K562 (cell line): ENCODE data around the gene S100P. TPM values are rescaled to one million over a fixed set of nuclear protein-coding genes. Genes with fewer than 3 reads are reported as not detected.
A peak's percentile ranks its signal among the peaks of the same experiment; 100 is the strongest.

Source experiments
- ATAC-seq: fragments of 200-7000 bp; cut with Tn5 transposase; 3 replicates; pipeline ENCODE4 v1.9.1; 2020; ENCODE audit warnings: moderate library complexity
- BruUV-seq: library from RNA; stranded (reverse); fragments of 400-500 nt; replicated peaks from 2 replicates; lab custom pipeline; 2021; lab: Mats Ljungman, UMichigan
- CTCF ChIA-PET: fragments of 300-600 bp; formaldehyde crosslinking; extraction: SDS; loops from one replicate; lab custom pipeline; 2021; ENCODE audit warnings: low intra/inter-chr PET ratio; lab: Yijun Ruan, JAX
- POLR2A ChIA-PET: fragments of 300-600, 350-650 bp; sonication (Branson Sonifier 250); formaldehyde crosslinking; extraction: SDS; loops from one replicate; lab custom pipeline; 2021; ENCODE audit warnings: antibody characterized with exemption, inconsistent platforms; lab: Yijun Ruan, JAX
- DNase-seq, 4 experiments: peaks; one replicate each; pipeline versions ENCODE4 v3.0.0 to v3.0.0-alpha.2; 2011 to 2018; ENCODE audit warnings: low spot score in 3 of 4, mixed read lengths in 3 of 4; ENCODE audit errors: extremely low read depth in 1 of 4
- FAIRE-seq: peaks from 2 replicates; lab custom pipeline; 2011; peaks lifted over from hg19 to GRCh38; lab: Jason Lieb, UNC
- H2AFZ ChIP-seq: 2 replicates; pipeline ENCODE4 v1.6.0; 2011; ENCODE audit warnings: low read depth, low read length, control low read depth, inconsistent platforms
- H3K27ac ChIP-seq: fragments of 200-600 bp; 3 replicates; pipeline ENCODE4 v1.8.0; 2011; ENCODE audit warnings: low read depth, mild to moderate bottlenecking, control low read depth, inconsistent platforms, low read length, moderate library complexity, mixed read lengths; ENCODE audit errors: extremely low read depth
- H3K27me3 ChIP-seq, 2 experiments: fragments of 300-600 bp in 1 of 2; 2 replicates in 1 of 2; 3 replicates in 1 of 2; pipeline versions ENCODE4 v1.6.0 to v1.8.0; 2011; ENCODE audit warnings: inconsistent platforms in 2 of 2, low read length in 2 of 2, mild to moderate bottlenecking in 1 of 2, mixed read lengths in 1 of 2, moderate library complexity in 1 of 2; ENCODE audit not compliant: control insufficient read depth in 2 of 2, insufficient read depth in 2 of 2
- H3K36me3 ChIP-seq: fragments of 300-600 bp; 3 replicates; pipeline ENCODE4 v1.8.0; 2011; ENCODE audit warnings: mild to moderate bottlenecking, low read length, inconsistent platforms; ENCODE audit not compliant: control insufficient read depth, insufficient read depth
- H3K4me1 ChIP-seq, 2 experiments: fragments of 200-600 bp in 1 of 2; replicated peaks in 1 of 2; 2 replicates in 1 of 2; 3 replicates in 1 of 2; pipeline versions ENCODE4 v1.5.1 to v1.8.0; 2011; ENCODE audit warnings: inconsistent platforms in 2 of 2, low read length in 2 of 2, mild to moderate bottlenecking in 1 of 2, mixed read lengths in 1 of 2, moderate library complexity in 1 of 2; ENCODE audit not compliant: control insufficient read depth in 2 of 2, insufficient read depth in 2 of 2
- H3K4me2 ChIP-seq: 2 replicates; pipeline ENCODE4 v1.6.1; 2011; ENCODE audit warnings: low read length, control low read depth, inconsistent platforms, mixed read lengths; ENCODE audit not compliant: insufficient read depth
- H3K4me3 ChIP-seq: fragments of 200-600 bp; sonication (generic), shearing (Covaris generic); 2 replicates; pipeline ENCODE4 v1.5.1; 2016; ENCODE audit warnings: control low read depth, inconsistent platforms
- H3K79me2 ChIP-seq: fragments of 200-600 bp; 3 replicates; pipeline ENCODE4 v1.8.0; 2011; ENCODE audit warnings: low read length, inconsistent platforms; ENCODE audit not compliant: control insufficient read depth, insufficient read depth
- H3K9ac ChIP-seq, 2 experiments: 2 replicates each; pipeline versions ENCODE4 v1.6.0 to v1.6.1; 2011; ENCODE audit warnings: low read depth in 2 of 2, low read length in 2 of 2, control low read depth in 1 of 2, inconsistent platforms in 1 of 2, mild to moderate bottlenecking in 1 of 2, mixed read lengths in 1 of 2; ENCODE audit not compliant: insufficient read depth in 1 of 2
- H3K9me1 ChIP-seq: one replicate; pipeline ENCODE4 v1.6.0; 2011; ENCODE audit warnings: inconsistent platforms, mild to moderate bottlenecking, low read length, moderate library complexity; ENCODE audit not compliant: control insufficient read depth, insufficient read depth
- H3K9me3 ChIP-seq: replicated peaks from 2 replicates; pipeline ENCODE4 v1.5.1; 2011; ENCODE audit warnings: low read depth, low read length, inconsistent platforms; ENCODE audit not compliant: control insufficient read depth, insufficient read depth
- H4K20me1 ChIP-seq: replicated peaks from 2 replicates; pipeline ENCODE4 v1.6.1; 2011; ENCODE audit warnings: low read length, inconsistent platforms, mixed read lengths; ENCODE audit not compliant: control insufficient read depth, insufficient read depth
- KDM1A ChIP-seq, 2 experiments: fragments of 450-650 bp; IDR thresholded peaks; 2 replicates each; pipeline ENCODE4 v1.6.1; 2016; ENCODE audit warnings: mild to moderate bottlenecking in 2 of 2
- MAZ ChIP-seq, 2 experiments: fragments of 450-650 bp in 1 of 2; sonication (generic) in 1 of 2; formaldehyde crosslinking; IDR thresholded peaks in 1 of 2; conservative IDR thresholded peaks in 1 of 2; 2 replicates each; pipeline versions ENCODE4 v1.4.0 to v1.5.0; 2020; ENCODE audit warnings: mild to moderate bottlenecking in 1 of 2, missing genetic modification reagents in 1 of 2
- NBN ChIP-seq: fragments of 450-650 bp; IDR thresholded peaks from 2 replicates; pipeline ENCODE4 v1.6.1; 2016; ENCODE audit warnings: low read depth, mild to moderate bottlenecking
- POLR2G ChIP-seq: fragments of 200-400 bp; formaldehyde crosslinking; IDR thresholded peaks from 2 replicates; pipeline ENCODE4 v1.6.1; 2017; ENCODE audit warnings: low read depth, mild to moderate bottlenecking, antibody characterized with exemption, low read length, moderate library complexity
- PTTG1 ChIP-seq: fragments of 450-650 bp; IDR thresholded peaks from 2 replicates; pipeline ENCODE4 v1.6.1; 2016; ENCODE audit warnings: low read depth, mild to moderate bottlenecking, missing genetic modification characterization, missing compliant biosample characterization
- RBFOX2 ChIP-seq: fragments of 200-400 bp; formaldehyde crosslinking; IDR thresholded peaks from 2 replicates; pipeline ENCODE4 v1.6.1; 2017; ENCODE audit warnings: low read depth, mild to moderate bottlenecking, low read length, moderate library complexity
- WGBS: fragments of 100-300 bp; shearing (Covaris generic); methylation state at CpG from one replicate; pipeline ENCODE4 v1.1.6; 2016; ENCODE audit warnings: low coverage, mixed read lengths; ENCODE audit not compliant: insufficient coverage; ENCODE audit errors: missing lambda C conversion rate; 5-methylcytosine and 5-hydroxymethylcytosine counted together
- in situ Hi-C: fragments of 300-500 bp; cut with MboI; formaldehyde crosslinking; loops from 4 replicates; pipeline ENCODE4 v1.15.0; 2018; ENCODE audit warnings: inconsistent platforms, mixed read lengths
- intact Hi-C: fragments of 100-400 bp; cut with micrococcal nuclease; formaldehyde crosslinking; loops from 2 replicates; pipeline ENCODE4 v1.14.2; 2022
- polyA plus RNA-seq, 8 experiments: library from polyadenylated mRNA; depleted of rRNA in 4 of 8; stranded (reverse) in 5 of 8; unstranded in 3 of 8; fragments of >200 nt; fragmentation: Nextera tagmentation in 2 of 8; fragmentation: Illumina TruSeq in 1 of 8; extraction: Ambion mirVana in 2 of 8; extraction: Trizol in 1 of 8; gene quantifications; 2 replicates each; pipeline versions ENCODE4 v1.2.1 to v1.2.3, GENCODE V29; 2011 to 2014; ENCODE audit warnings: inconsistent platforms in 1 of 8, missing spikeins in 1 of 8
- total RNA-seq, 7 experiments: library from RNA; depleted of rRNA in 6 of 7; stranded (reverse); fragments of >200 nt in 6 of 7; fragmentation: Illumina TruSeq in 2 of 7; extraction: Trizol in 2 of 7; gene quantifications; 2 replicates each; pipeline versions ENCODE4 v1.2.1 to v1.2.3, GENCODE V29; 2011 to 2021; ENCODE audit warnings: low replicate concordance in 1 of 7
- TF ChIP-seq, protein P1 (sequence below): fragments of 450-650 bp; formaldehyde crosslinking; IDR thresholded peaks from 2 replicates; pipeline ENCODE4 v1.4.0; 2020; ENCODE audit warnings: mild to moderate bottlenecking, moderate library complexity
- TF ChIP-seq, protein P2 (sequence below): fragments of 250-450 bp; sonication (Bioruptor Pico); IDR thresholded peaks from 2 replicates; pipeline ENCODE4 v1.4.0; 2020; ENCODE audit warnings: mild to moderate bottlenecking, moderate library complexity
- TF ChIP-seq, protein P3 (sequence below), 3 experiments: fragments of 200-800 bp in 1 of 3; sonication (Bioruptor generic) in 1 of 3; sonication (generic) in 1 of 3; formaldehyde crosslinking in 1 of 3; IDR thresholded peaks; 2 replicates each; pipeline versions ENCODE4 v1.6.1 to v1.8.0; 2016 to 2022; ENCODE audit warnings: mild to moderate bottlenecking in 2 of 3, missing compliant biosample characterization in 2 of 3, missing genetic modification characterization in 2 of 3, missing genetic modification reagents in 1 of 3

The S100P gene
- total and polyA plus RNA-seq, 9 of the 15 experiments (the other 6 are each of a cell fraction or from before 2014, with no cell fraction given) = 4.1 to 23.8 (median 7.5) TPM

DNA sequence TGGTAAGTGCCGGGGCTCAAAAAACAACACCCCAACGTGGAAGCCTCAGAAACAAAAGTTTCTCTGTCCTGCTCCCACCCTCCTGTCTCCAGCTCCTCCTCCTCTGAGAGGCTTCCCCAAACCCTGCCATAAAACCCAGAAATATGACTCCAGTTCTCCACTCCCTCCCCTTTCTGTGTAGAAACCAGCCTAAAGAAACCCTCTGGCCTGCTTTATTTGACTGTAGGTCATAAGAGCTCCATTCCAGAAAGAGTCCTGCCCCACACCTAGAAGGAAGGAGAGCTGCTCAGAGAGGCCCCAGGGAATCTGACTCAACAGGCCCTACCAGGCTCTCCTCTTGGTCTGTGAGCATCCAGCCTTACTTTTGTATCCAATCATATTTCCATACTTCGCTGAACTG, 872 bp upstream of the S100P start (continued):
- TF ChIP-seq NBN = no peak

DNA sequence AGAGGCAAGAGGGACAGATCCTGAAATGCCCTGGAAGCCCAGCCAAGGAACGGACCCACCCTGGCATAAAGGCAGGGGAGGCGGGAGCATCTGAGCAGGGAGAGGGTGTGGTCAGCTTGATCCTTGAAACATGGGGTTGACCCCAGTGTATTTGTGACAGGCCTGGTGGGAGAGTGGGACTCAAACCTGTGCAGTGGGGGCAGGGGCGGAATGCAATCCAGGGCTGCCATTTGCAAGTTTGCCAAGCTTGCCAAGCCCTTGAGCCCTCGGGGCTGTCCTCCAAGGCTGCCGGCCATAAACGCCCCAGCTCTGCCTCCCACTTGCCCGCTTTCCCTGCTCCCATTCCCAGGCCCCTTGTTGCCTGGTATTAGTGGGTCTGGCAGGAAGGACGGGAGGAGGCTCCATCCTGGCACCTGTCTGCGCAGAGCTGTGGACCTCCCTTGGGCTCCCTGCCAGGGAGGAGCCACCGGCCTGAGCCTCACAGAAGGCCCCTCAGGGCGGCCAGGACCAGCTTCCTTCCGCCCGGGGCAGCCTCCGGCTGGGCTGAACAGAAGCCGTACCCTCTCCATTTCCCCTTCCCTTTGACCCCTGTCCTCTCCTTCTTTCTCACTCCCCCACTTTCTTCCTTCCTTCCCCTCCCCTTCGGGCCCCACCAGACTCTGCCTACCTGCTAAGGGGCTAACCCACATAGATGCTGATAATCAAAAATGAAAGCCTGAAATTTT, 661 bp downstream of the S100P start:
- Histone ChIP-seq H3K4me1 (peaks cover 52 to 54% of the 10 kb centered on the region in 2 experiments), H3K9me3 (no peaks in the 10 kb centered on the region)
- 78% methylated on average over 14 of the region's 16 CpGs for WGBS

More for the DNA sequence above, 661 bp downstream of the S100P start:
- ChIA-PET POLR2A (interaction anchor here (0.6 to 5.8 kb wide), 10 partner anchors 9 to 348 kb away, joined by 3 to 38 read pairs (median 3); partner anchors contain the start of gene MRFAP1L1), CTCF (no interaction called here)
- no peak overlapping the region; the same call in 1 of the 2 replicates for H2AFZ ChIP-seq
- no peaks in the 10 kb centered on the region for H3K36me3 ChIP-seq
- no peaks in the 10 kb centered on the region for H3K79me2 ChIP-seq
- intact Hi-C loops = no loop called here
- BruUV-seq = no TSS peak
- no peaks in the 10 kb centered on the region for H3K27me3 ChIP-seq
- ATAC-seq (0 out of 3 replicates have a peak, but pooled peaks have one; percentile 1), FAIRE-seq (no peak), DNase-seq (no peak)
- peak overlapping the region in 1 of 2 experiments; percentile 59; a peak in 3 of 4 replicates for H3K9ac ChIP-seq
- peak overlapping the region; percentile 45; the same call in 2 of the 3 replicates for H3K27ac ChIP-seq
- H3K9me1 ChIP-seq = no peaks in the 10 kb centered on the region
- in situ Hi-C loops = no loop called here
- peak overlapping the region; percentile 61 for H3K4me2 ChIP-seq
- no peaks in the 10 kb centered on the region for H4K20me1 ChIP-seq
- H3K4me3 ChIP-seq = peak overlapping the region; percentile 30; the same call in 1 of the 2 replicates
- no peak for TF ChIP-seq PTTG1 (tag)
- TF ChIP-seq POLR2G = peak; percentile 40; the same call in 1 of the 2 replicates
- TF ChIP-seq KDM1A (IDR thresholded peaks at IDR 0.05) = no peak
- TF ChIP-seq, protein P1, sequence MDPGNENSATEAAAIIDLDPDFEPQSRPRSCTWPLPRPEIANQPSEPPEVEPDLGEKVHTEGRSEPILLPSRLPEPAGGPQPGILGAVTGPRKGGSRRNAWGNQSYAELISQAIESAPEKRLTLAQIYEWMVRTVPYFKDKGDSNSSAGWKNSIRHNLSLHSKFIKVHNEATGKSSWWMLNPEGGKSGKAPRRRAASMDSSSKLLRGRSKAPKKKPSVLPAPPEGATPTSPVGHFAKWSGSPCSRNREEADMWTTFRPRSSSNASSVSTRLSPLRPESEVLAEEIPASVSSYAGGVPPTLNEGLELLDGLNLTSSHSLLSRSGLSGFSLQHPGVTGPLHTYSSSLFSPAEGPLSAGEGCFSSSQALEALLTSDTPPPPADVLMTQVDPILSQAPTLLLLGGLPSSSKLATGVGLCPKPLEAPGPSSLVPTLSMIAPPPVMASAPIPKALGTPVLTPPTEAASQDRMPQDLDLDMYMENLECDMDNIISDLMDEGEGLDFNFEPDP = 0 out of 2 replicates have a peak, but pooled peaks have one; percentile 8
- peak in 1 of 2 experiments; percentile 19; a peak in 1 of 4 replicates for TF ChIP-seq MAZ (CRISPR knock-in tag; conservative IDR thresholded peaks at IDR 0.05 in 1 of 2, IDR thresholded peaks at IDR 0.05 in 1 of 2)
- TF ChIP-seq, protein P2, sequence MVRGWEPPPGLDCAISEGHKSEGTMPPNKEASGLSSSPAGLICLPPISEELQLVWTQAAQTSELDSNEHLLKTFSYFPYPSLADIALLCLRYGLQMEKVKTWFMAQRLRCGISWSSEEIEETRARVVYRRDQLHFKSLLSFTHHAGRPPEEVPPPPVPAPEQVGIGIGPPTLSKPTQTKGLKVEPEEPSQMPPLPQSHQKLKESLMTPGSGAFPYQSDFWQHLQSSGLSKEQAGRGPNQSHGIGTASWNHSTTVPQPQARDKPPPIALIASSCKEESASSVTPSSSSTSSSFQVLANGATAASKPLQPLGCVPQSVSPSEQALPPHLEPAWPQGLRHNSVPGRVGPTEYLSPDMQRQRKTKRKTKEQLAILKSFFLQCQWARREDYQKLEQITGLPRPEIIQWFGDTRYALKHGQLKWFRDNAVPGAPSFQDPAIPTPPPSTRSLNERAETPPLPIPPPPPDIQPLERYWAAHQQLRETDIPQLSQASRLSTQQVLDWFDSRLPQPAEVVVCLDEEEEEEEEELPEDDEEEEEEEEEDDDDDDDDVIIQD = no peak
- peak; percentile 66 for TF ChIP-seq RBFOX2
- TF ChIP-seq, protein P3, sequence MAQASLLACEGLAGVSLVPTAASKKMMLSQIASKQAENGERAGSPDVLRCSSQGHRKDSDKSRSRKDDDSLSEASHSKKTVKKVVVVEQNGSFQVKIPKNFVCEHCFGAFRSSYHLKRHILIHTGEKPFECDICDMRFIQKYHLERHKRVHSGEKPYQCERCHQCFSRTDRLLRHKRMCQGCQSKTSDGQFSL (CRISPR knock-in tag; IDR thresholded peaks at IDR 0.05) = no peak
- TF ChIP-seq, protein P3 (tag; IDR thresholded peaks at IDR 0.05) = no peak
